ENCODE results near the gene WEE2. TPM values are rescaled to one million over a fixed set of nuclear protein-coding genes. Genes with fewer than 3 reads are reported as not detected.
"Not testable (repeated sequence)": the region's sequence is repeated elsewhere in the genome, so short reads cannot be mapped to it uniquely, and the experiment has no call there.

Gene WEE2
- polyA plus RNA-seq, 1 donor from 2014 or later = 0.63 TPM

DNA sequence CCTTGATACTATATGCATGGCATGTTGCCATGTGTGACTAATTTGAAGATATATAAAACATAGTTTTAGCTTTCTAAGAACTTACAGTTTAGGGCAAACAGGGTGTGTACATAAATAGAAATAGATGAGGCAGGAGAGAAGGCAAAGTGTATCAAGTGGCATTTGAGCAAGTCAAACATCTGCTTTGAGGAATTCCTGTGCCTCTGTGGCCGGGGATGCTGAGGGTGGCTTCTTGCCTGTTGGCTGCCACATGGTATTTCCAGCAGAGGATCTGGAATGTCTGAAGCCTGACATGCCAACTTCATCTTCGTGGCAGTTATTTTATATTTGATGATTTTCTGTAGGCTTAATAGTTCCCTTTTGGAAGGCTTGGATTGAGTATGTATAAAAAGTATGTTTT, 36.0 kb downstream of the WEE2 start:
- H3K36me3 ChIP-seq (ENCODE audit: insufficient read depth, low read length) = peaks cover 10% of the 10 kb centered on the region
- H3K27ac ChIP-seq (ENCODE audit: low read length) = no peak overlapping the region
- no peaks in the 10 kb centered on the region for H3K27me3 ChIP-seq (ENCODE audit: insufficient read depth, low read depth, low read length)
- TF ChIP-seq, protein P1, sequence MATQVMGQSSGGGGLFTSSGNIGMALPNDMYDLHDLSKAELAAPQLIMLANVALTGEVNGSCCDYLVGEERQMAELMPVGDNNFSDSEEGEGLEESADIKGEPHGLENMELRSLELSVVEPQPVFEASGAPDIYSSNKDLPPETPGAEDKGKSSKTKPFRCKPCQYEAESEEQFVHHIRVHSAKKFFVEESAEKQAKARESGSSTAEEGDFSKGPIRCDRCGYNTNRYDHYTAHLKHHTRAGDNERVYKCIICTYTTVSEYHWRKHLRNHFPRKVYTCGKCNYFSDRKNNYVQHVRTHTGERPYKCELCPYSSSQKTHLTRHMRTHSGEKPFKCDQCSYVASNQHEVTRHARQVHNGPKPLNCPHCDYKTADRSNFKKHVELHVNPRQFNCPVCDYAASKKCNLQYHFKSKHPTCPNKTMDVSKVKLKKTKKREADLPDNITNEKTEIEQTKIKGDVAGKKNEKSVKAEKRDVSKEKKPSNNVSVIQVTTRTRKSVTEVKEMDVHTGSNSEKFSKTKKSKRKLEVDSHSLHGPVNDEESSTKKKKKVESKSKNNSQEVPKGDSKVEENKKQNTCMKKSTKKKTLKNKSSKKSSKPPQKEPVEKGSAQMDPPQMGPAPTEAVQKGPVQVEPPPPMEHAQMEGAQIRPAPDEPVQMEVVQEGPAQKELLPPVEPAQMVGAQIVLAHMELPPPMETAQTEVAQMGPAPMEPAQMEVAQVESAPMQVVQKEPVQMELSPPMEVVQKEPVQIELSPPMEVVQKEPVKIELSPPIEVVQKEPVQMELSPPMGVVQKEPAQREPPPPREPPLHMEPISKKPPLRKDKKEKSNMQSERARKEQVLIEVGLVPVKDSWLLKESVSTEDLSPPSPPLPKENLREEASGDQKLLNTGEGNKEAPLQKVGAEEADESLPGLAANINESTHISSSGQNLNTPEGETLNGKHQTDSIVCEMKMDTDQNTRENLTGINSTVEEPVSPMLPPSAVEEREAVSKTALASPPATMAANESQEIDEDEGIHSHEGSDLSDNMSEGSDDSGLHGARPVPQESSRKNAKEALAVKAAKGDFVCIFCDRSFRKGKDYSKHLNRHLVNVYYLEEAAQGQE (IDR thresholded peaks at IDR 0.05; ENCODE audit: borderline replicate concordance) = no peak
- TF ChIP-seq MXI1 (conservative IDR thresholded peaks at IDR 0.05; ENCODE audit: poor library complexity, severe bottlenecking) = no peak
- TF ChIP-seq EZH2 (IDR thresholded peaks at IDR 0.05; ENCODE audit: borderline replicate concordance, insufficient read depth, low read length, poor library complexity, severe bottlenecking) = no peak
- no peaks in the 10 kb centered on the region for H3K9me3 ChIP-seq (ENCODE audit: low read length)
- no peaks in the 10 kb centered on the region for H4K20me1 ChIP-seq (ENCODE audit: insufficient read depth)
- H2AFZ ChIP-seq (ENCODE audit: low read depth, low read length) = no peak overlapping the region
- H3F3A ChIP-seq (ENCODE audit: insufficient read depth, low read length, poor library complexity, severe bottlenecking) = peaks cover 4% of the 10 kb centered on the region
- H3K79me2 ChIP-seq (replicated peaks; ENCODE audit: insufficient read depth, low read length) = peaks cover 19% of the 10 kb centered on the region
- no peak overlapping the region for H3K9ac ChIP-seq (ENCODE audit: low read length)
- H3K4me2 ChIP-seq (ENCODE audit: low read length) = no peak overlapping the region
- H3K9me2 ChIP-seq (ENCODE audit: insufficient read depth, low read length) = no peaks in the 10 kb centered on the region
- H3K4me3 ChIP-seq (ENCODE audit: low read length) = no peak overlapping the region

- Histone ChIP-seq H2AFZ (ENCODE audit: low read depth, low read length) (no peak overlapping the region), H3K9me3 (ENCODE audit: low read length) (no peaks in the 10 kb centered on the region), H3K9me2 (ENCODE audit: insufficient read depth, low read length) (no peaks in the 10 kb centered on the region), H3K4me2 (ENCODE audit: low read length) (no peak overlapping the region), H3K27ac (ENCODE audit: low read length) (no peak overlapping the region), H3K36me3 (ENCODE audit: insufficient read depth, low read length) (peaks cover 18% of the 10 kb centered on the region), H4K20me1 (ENCODE audit: insufficient read depth) (no peaks in the 10 kb centered on the region), H3F3A (ENCODE audit: insufficient read depth, low read length, poor library complexity, severe bottlenecking) (no peaks in the 10 kb centered on the region), H3K27me3 (ENCODE audit: insufficient read depth, low read depth, low read length) (no peaks in the 10 kb centered on the region), H3K4me3 (ENCODE audit: low read length) (no peak overlapping the region), H3K79me2 (replicated peaks; ENCODE audit: insufficient read depth, low read length) (no peaks in the 10 kb centered on the region), H3K9ac (ENCODE audit: low read length) (no peak overlapping the region)
- TF ChIP-seq RAD21 (conservative IDR thresholded peaks at IDR 0.05) (no peak), POLR2AphosphoS5 (IDR thresholded peaks at IDR 0.05) (no peak), EP300 (conservative IDR thresholded peaks at IDR 0.05; ENCODE audit: poor library complexity, severe bottlenecking) (no peak)
- TF ChIP-seq, protein P1 (IDR thresholded peaks at IDR 0.05; ENCODE audit: borderline replicate concordance) = no peak
These were observed 40.2 kb downstream of the WEE2 start for GRCh38 chr7:141748396-141748795.

GRCh38 chr7:141751904-141752303, 43.8 kb downstream of the WEE2 start:
- not testable (repeated sequence) for H3K27me3 ChIP-seq (ENCODE audit: insufficient read depth, low read depth, low read length); H3K9me2 ChIP-seq (ENCODE audit: insufficient read depth, low read length); H3K9ac ChIP-seq (ENCODE audit: low read length); H3K4me2 ChIP-seq (ENCODE audit: low read length); H3F3A ChIP-seq (ENCODE audit: insufficient read depth, low read length, poor library complexity, severe bottlenecking); H4K20me1 ChIP-seq (ENCODE audit: insufficient read depth); H3K27ac ChIP-seq (ENCODE audit: low read length); H3K79me2 ChIP-seq (replicated peaks; ENCODE audit: insufficient read depth, low read length); H3K4me3 ChIP-seq (ENCODE audit: low read length); H2AFZ ChIP-seq (ENCODE audit: low read depth, low read length); H3K9me3 ChIP-seq (ENCODE audit: low read length)
- peaks cover 18% of the 10 kb centered on the region for H3K36me3 ChIP-seq (ENCODE audit: insufficient read depth, low read length)
